Activated T-cell treated with anti-CD3 and anti-CD28 coated beads for 48 hours (primary cell): ENCODE measurements around the gene CFAP300.

Experiments used
- DNase-seq: peaks from one replicate; pipeline ENCODE4 v3.0.0-alpha.2; 2020; ENCODE audit warnings: low read depth

The CFAP300 gene

GRCh38 chr11:102047305-102047924 lies at the start of gene CFAP300:
Gene CFAP300, plus strand, starts transcription at chr11:102047437. Its CDS starts 34 bp downstream, at chr11:102047471.
- DNase-seq = peak; percentile 53

GRCh38 chr11:102001657-102002338 lies 45.4 kb upstream of the CFAP300 start:
- no peak for DNase-seq

GRCh38 chr11:102004220-102004619 lies 43.0 kb upstream of the CFAP300 start:
- DNase-seq = no peak

GRCh38 chr11:102005306-102005705 lies 41.9 kb upstream of the CFAP300 start:
- no peak for DNase-seq

- DNase-seq = no peak
These were observed 40.2 kb upstream of the CFAP300 start for GRCh38 chr11:102006835-102007566.

- no peak for DNase-seq
These were observed 39.4 kb upstream of the CFAP300 start for GRCh38 chr11:102007567-102008437.

- DNase-seq = no peak
These were observed 36.3 kb upstream of the CFAP300 start for GRCh38 chr11:102010776-102011494.

GRCh38 chr11:102012946-102013345 lies 34.3 kb upstream of the CFAP300 start:
- no peak for DNase-seq

- no peak for DNase-seq
These were observed 32.5 kb upstream of the CFAP300 start for GRCh38 chr11:102014756-102015155.

- no peak for DNase-seq
These were observed 30.2 kb upstream of the CFAP300 start for GRCh38 chr11:102017026-102017425.

- no peak for DNase-seq
These were observed 21.0 kb upstream of the CFAP300 start for GRCh38 chr11:102026217-102026616.

GRCh38 chr11:102026959-102027358 lies 20.3 kb upstream of the CFAP300 start:
- DNase-seq = no peak

GRCh38 chr11:102036757-102037156 lies 10.5 kb upstream of the CFAP300 start:
- DNase-seq = no peak

GRCh38 chr11:102046841-102047240 lies 396 bp upstream of the CFAP300 start:
- DNase-seq = no peak

- no peak for DNase-seq
These were observed 3.8 kb downstream of the CFAP300 start for GRCh38 chr11:102050927-102051575.

- no peak for DNase-seq
These were observed 14.0 kb downstream of the CFAP300 start for GRCh38 chr11:102061276-102061675.

GRCh38 chr11:102062106-102062505 lies 14.9 kb downstream of the CFAP300 start:
- no peak for DNase-seq

- no peak for DNase-seq
These were observed 17.1 kb downstream of the CFAP300 start for GRCh38 chr11:102064316-102064715.

GRCh38 chr11:102070766-102071165 lies 23.5 kb downstream of the CFAP300 start:
- no peak for DNase-seq

GRCh38 chr11:102071497-102072472 lies 24.5 kb downstream of the CFAP300 start:
- no peak for DNase-seq
